Loucy (cell line): Measurements from ENCODE around the gene CUX1.

ENCODE experiments used
- EZH2phosphoT487 ChIP-seq: fragments of 200-600 bp; IDR thresholded peaks from 2 replicates; pipeline ENCODE4 v1.6.1; 2018; ENCODE audit warnings: antibody characterized with exemption, mild to moderate bottlenecking, moderate library complexity, borderline replicate concordance
- TF ChIP-seq, protein P1 (sequence below): fragments of 200-600 bp; sonication (generic); conservative IDR thresholded peaks from 2 replicates; pipeline ENCODE4 v1.5.1; 2014; ENCODE audit warnings: mild to moderate bottlenecking, antibody characterized with exemption, low read length

DNA sequence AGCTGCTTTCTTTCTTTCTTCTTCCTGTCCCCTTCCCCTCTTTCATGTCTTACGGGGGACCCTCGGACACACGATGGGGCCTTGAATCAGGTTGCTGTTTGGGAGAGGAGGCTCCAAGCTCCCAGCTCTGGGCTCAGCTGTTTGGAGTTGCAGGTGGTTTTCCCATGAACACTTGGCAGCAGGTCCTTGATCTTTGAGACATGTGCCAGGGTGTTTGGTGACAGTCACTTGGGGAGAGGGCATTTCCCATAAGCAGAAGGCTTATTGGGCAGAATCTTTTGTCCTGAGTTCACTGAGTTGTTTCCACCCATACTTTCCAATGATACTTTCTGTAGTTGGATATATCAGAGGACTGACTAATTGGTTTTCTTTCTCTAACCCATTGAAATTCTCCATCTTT, 364.6 kb downstream of the CUX1 start:
- TF ChIP-seq, protein P1, sequence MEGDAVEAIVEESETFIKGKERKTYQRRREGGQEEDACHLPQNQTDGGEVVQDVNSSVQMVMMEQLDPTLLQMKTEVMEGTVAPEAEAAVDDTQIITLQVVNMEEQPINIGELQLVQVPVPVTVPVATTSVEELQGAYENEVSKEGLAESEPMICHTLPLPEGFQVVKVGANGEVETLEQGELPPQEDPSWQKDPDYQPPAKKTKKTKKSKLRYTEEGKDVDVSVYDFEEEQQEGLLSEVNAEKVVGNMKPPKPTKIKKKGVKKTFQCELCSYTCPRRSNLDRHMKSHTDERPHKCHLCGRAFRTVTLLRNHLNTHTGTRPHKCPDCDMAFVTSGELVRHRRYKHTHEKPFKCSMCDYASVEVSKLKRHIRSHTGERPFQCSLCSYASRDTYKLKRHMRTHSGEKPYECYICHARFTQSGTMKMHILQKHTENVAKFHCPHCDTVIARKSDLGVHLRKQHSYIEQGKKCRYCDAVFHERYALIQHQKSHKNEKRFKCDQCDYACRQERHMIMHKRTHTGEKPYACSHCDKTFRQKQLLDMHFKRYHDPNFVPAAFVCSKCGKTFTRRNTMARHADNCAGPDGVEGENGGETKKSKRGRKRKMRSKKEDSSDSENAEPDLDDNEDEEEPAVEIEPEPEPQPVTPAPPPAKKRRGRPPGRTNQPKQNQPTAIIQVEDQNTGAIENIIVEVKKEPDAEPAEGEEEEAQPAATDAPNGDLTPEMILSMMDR, result no peak
- no peak for TF ChIP-seq EZH2phosphoT487
